ENCODE measurements around the gene CD200R1.

Gene CD200R1

DNA sequence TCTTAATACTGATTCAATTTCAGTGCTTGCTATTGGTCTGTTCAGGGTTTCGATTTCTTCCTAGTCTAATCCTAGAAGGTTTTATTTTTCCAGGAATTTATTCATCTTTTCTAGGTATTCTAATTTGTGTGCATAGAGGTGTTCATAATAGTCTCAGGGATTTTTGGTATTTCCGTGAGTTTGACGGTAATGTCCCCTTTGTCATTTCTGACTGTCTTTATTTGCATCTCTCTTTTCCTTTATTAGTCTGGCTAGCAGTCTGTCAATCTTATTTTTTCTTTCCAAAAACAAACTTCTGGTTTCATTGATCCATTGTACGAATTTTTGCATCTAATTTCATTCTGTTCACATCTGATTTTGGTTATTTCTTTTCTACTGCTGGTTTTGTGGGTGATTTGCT lies 93.0 kb downstream of the CD200R1 start:
- Histone ChIP-seq H3K36me3 (ENCODE audit: control insufficient read depth, insufficient read depth, low read length, severe bottlenecking) (no peaks in the 10 kb centered on the region), H3K9me3 (ENCODE audit: control insufficient read depth, low read length) (no peaks in the 10 kb centered on the region), H3K4me1 (ENCODE audit: control insufficient read depth, insufficient read depth, low read length) (no peaks in the 10 kb centered on the region), H3K27me3 (replicated peaks; ENCODE audit: control insufficient read depth, insufficient read depth, low read length) (peaks cover 7% of the 10 kb centered on the region), H3K4me3 (ENCODE audit: low read length) (no peak overlapping the region), H3K9ac (ENCODE audit: low read length) (no peak overlapping the region)
- DNase-seq (ENCODE audit: low read depth), result no peak

DNA sequence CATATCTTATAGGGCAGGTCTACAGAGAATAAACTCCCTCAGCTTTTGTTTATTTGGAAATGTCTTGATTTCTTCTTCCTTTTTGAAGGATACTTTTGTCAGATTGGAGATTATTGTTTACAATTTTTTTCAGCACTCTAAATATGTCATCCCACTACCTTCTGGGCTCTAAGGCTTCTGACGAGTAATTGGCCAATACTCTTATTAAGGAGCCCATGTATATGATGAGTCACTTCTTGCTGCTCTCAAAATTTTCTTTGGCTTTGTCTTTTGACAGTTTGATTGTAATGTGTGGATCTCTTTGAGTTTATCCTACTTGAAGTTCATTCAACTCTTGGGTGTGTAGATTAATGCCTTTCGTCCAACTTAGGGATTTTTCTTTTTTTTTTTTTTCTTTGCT lies 99.3 kb downstream of the CD200R1 start:
- Histone ChIP-seq H3K27me3 (replicated peaks; ENCODE audit: control insufficient read depth, insufficient read depth, low read length) (no peaks in the 10 kb centered on the region), H3K4me3 (ENCODE audit: low read length) (no peak overlapping the region), H3K4me1 (ENCODE audit: control insufficient read depth, insufficient read depth, low read length) (no peaks in the 10 kb centered on the region), H3K9ac (ENCODE audit: low read length) (no peak overlapping the region), H3K36me3 (ENCODE audit: control insufficient read depth, insufficient read depth, low read length, severe bottlenecking) (no peaks in the 10 kb centered on the region), H3K9me3 (ENCODE audit: control insufficient read depth, low read length) (peaks cover 5% of the 10 kb centered on the region)
- DNase-seq (ENCODE audit: low read depth), result no peak

DNA sequence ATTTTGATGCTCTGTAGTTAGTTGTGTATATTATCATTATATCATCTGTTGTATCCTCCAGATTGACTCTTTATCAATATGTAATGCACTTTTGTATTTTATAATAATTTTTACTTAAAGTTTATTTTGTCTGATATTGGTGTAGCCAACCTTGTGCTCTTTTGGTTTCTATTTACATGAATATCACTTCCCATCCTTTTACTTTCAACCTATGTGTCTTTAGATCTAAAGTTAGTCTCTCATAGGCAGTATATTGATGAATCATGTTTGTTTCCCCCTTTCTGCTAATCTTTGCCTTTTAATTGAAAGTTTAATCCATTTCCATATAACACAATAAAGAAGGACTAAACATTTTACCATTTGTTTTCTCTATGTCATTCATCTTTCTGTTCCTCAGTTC lies 100.2 kb downstream of the CD200R1 start:
- Histone ChIP-seq H3K4me1 (ENCODE audit: control insufficient read depth, insufficient read depth, low read length) (no peaks in the 10 kb centered on the region), H3K9me3 (ENCODE audit: control insufficient read depth, low read length) (peaks cover 13% of the 10 kb centered on the region)

DNA sequence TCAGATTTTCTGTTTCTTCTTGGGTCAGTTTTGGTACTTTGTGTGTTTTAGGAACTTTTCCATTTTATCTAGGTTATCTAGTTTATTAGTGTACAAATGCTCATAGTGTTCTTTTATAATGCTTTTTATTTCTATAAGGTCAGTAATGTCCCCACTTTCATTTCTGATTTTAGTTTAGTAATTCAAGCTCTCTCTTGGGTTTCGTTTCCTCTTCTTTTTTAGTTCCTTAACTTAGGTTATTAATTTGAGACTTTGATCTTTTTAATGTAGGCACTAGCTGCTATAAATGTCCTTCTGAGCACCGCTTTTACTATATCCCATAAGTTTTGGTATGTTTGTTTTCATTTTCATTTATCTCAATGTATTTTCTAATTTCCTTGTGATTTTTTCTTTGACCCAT lies 101.3 kb downstream of the CD200R1 start:
- Histone ChIP-seq H3K9me3 (ENCODE audit: control insufficient read depth, low read length) (peaks cover 15% of the 10 kb centered on the region), H3K36me3 (ENCODE audit: control insufficient read depth, insufficient read depth, low read length, severe bottlenecking) (no peaks in the 10 kb centered on the region), H3K4me3 (ENCODE audit: low read length) (no peak overlapping the region), H3K9ac (ENCODE audit: low read length) (no peak overlapping the region), H3K4me1 (ENCODE audit: control insufficient read depth, insufficient read depth, low read length) (no peaks in the 10 kb centered on the region), H3K27me3 (replicated peaks; ENCODE audit: control insufficient read depth, insufficient read depth, low read length) (no peaks in the 10 kb centered on the region)
- no peak for DNase-seq (ENCODE audit: low read depth)

More for the DNA sequence above, 100.2 kb downstream of the CD200R1 start:
- Histone ChIP-seq H3K4me3 (ENCODE audit: low read length) (no peak overlapping the region), H3K27me3 (replicated peaks; ENCODE audit: control insufficient read depth, insufficient read depth, low read length) (no peaks in the 10 kb centered on the region), H3K36me3 (ENCODE audit: control insufficient read depth, insufficient read depth, low read length, severe bottlenecking) (no peaks in the 10 kb centered on the region), H3K9ac (ENCODE audit: low read length) (no peak overlapping the region)
- no peak for DNase-seq (ENCODE audit: low read depth)

DNA sequence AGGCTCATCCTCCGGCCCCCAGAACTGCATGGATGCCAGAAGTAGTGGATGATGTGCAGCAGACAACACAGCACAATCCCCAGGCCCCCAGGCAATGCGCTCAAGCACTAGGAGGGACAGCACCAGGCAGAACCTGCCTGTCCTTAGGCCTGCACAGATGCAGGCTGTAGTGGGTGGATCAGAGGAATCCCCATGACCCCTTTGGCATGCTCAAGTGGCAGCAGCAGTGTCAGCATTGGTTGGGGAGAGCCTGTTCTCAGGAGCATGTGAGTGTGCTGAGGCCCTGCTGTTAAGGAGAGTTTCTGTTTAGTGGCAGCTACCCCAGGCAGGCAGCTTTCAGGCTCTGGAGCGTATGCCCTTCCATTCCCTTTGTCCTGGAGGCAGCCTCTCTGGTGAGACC lies 103.2 kb downstream of the CD200R1 start:
- H3K36me3 ChIP-seq (ENCODE audit: control insufficient read depth, insufficient read depth, low read length, severe bottlenecking), result no peaks in the 10 kb centered on the region
- H3K9me3 ChIP-seq (ENCODE audit: control insufficient read depth, low read length), result peaks cover 17% of the 10 kb centered on the region
- no peak overlapping the region for H3K9ac ChIP-seq (ENCODE audit: low read length)
- H3K4me1 ChIP-seq (ENCODE audit: control insufficient read depth, insufficient read depth, low read length), result peaks cover under 1% of the 10 kb centered on the region
- H3K4me3 ChIP-seq (ENCODE audit: low read length), result no peak overlapping the region
- no peak for DNase-seq (ENCODE audit: low read depth)
- no peaks in the 10 kb centered on the region for H3K27me3 ChIP-seq (replicated peaks; ENCODE audit: control insufficient read depth, insufficient read depth, low read length)

Data from adipocyte (in vitro differentiated cells).